Measurements from ENCODE around the gene INPP5F.

INPP5F gene

GRCh38 chr10:119817991-119818888 lies 92.4 kb downstream of the INPP5F start:
- DNase-seq (ENCODE audit: low read depth in 3 of 3): no peak

GRCh38 chr10:119818889-119819270 lies 93.0 kb downstream of the INPP5F start:
- DNase-seq (ENCODE audit: low read depth in 3 of 3): no peak

GRCh38 chr10:119821182-119821581 lies 95.3 kb downstream of the INPP5F start:
- no peak for DNase-seq (ENCODE audit: low read depth in 3 of 3)

- no peak for DNase-seq (ENCODE audit: low read depth in 3 of 3)
These were observed 98.4 kb downstream of the INPP5F start for GRCh38 chr10:119824299-119824698.

- no peak for DNase-seq (ENCODE audit: low read depth in 3 of 3)
These were observed 100.9 kb downstream of the INPP5F start for GRCh38 chr10:119826771-119827170.

GRCh38 chr10:119827430-119827829 lies 101.6 kb downstream of the INPP5F start:
- DNase-seq (ENCODE audit: low read depth in 3 of 3): no peak

GRCh38 chr10:119829429-119829828 lies 103.6 kb downstream of the INPP5F start:
- no peak for DNase-seq (ENCODE audit: low read depth in 3 of 3)

GRCh38 chr10:119830851-119831250 lies 105.0 kb downstream of the INPP5F start:
- DNase-seq (ENCODE audit: low read depth in 3 of 3): no peak

- no peak for DNase-seq (ENCODE audit: low read depth in 3 of 3)
These were observed 105.8 kb downstream of the INPP5F start for GRCh38 chr10:119831656-119832055.

- DNase-seq (ENCODE audit: low read depth in 3 of 3): no peak
These were observed 107.1 kb downstream of the INPP5F start for GRCh38 chr10:119832951-119833350.

- no peak for DNase-seq (ENCODE audit: low read depth in 3 of 3)
These were observed 108.3 kb downstream of the INPP5F start for GRCh38 chr10:119834188-119834587.

- no peak for DNase-seq (ENCODE audit: low read depth in 3 of 3)
These were observed 119.8 kb downstream of the INPP5F start for GRCh38 chr10:119845656-119846055.

- no peak for DNase-seq (ENCODE audit: low read depth in 3 of 3)
These were observed 123.4 kb downstream of the INPP5F start for GRCh38 chr10:119849031-119849789.

GRCh38 chr10:119849944-119850343 lies 124.1 kb downstream of the INPP5F start:
- no peak for DNase-seq (ENCODE audit: low read depth in 3 of 3)

GRCh38 chr10:119852277-119852676 lies 126.4 kb downstream of the INPP5F start:
- DNase-seq (ENCODE audit: low read depth in 3 of 3): no peak

- no peak for DNase-seq (ENCODE audit: low read depth in 3 of 3)
These were observed 127.0 kb downstream of the INPP5F start for GRCh38 chr10:119852822-119853221.

GRCh38 chr10:119853574-119853973 lies 127.7 kb downstream of the INPP5F start:
- no peak for DNase-seq (ENCODE audit: low read depth in 3 of 3)

GRCh38 chr10:119858063-119858462 lies 132.2 kb downstream of the INPP5F start:
- no peak for DNase-seq (ENCODE audit: low read depth in 3 of 3)

GRCh38 chr10:119859420-119860258 lies 133.8 kb downstream of the INPP5F start:
- DNase-seq (ENCODE audit: low read depth in 3 of 3): no peak

- no peak for DNase-seq (ENCODE audit: low read depth in 3 of 3)
These were observed 135.2 kb downstream of the INPP5F start for GRCh38 chr10:119860866-119861607.

- no peak for DNase-seq (ENCODE audit: low read depth in 3 of 3)
These were observed 136.7 kb downstream of the INPP5F start for GRCh38 chr10:119862524-119862923.

All from stimulated activated CD4-positive, alpha-beta T cell treated with anti-CD3 and anti-CD28 coated beads, TNF-alpha, amount 100 ng/mL, for 48 hours (primary cell).